Measurements from ENCODE around the gene ACAD8. TPM values are rescaled to one million over a fixed set of nuclear protein-coding genes. Genes with fewer than 3 reads are reported as not detected.
"Not testable (repeated sequence)": the region's sequence is repeated elsewhere in the genome, so short reads cannot be mapped to it uniquely, and the experiment has no call there.

ACAD8 gene
- total RNA-seq, 1 donor from 2014 or later: 24.5 TPM

DNA sequence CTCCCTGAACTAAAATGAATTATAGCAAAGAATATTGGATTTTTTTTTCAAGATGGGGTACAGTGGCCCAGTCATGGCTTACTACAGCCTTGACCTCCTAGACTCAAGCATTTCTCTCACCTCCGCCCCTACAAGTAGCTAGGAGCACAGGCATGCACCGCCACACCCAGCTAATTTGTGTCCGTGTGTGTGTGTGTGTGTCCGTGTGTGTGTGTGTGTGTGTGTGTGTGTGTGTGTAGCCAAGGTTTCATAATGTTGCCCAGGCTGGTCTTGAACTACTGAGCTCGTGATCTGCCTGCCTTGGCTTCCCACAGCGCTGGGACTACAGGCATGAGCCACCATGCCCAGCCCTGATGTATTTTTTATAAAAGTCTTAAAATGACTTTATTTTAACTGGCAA, 12.8 kb upstream of the ACAD8 start:
- no peak for DNase-seq

- no peak for DNase-seq
Observed at GRCh38 chr11:134242376-134242775, 11.0 kb upstream of the ACAD8 start.

- DNase-seq: no peak
Observed at GRCh38 chr11:134243913-134244312, 9.5 kb upstream of the ACAD8 start.

- DNase-seq: peak; percentile 68
Observed at GRCh38 chr11:134244593-134244992, 8.8 kb upstream of the ACAD8 start.

GRCh38 chr11:134245434-134245833, 7.9 kb upstream of the ACAD8 start:
- no peak for DNase-seq

- no peak for DNase-seq
Observed at GRCh38 chr11:134246100-134246499, 7.3 kb upstream of the ACAD8 start.

- no peak for DNase-seq
Observed at GRCh38 chr11:134246678-134247077, 6.7 kb upstream of the ACAD8 start.

GRCh38 chr11:134248910-134249480, 4.4 kb upstream of the ACAD8 start:
- DNase-seq: no peak

GRCh38 chr11:134250246-134250645, 3.1 kb upstream of the ACAD8 start:
- DNase-seq: no peak

DNA sequence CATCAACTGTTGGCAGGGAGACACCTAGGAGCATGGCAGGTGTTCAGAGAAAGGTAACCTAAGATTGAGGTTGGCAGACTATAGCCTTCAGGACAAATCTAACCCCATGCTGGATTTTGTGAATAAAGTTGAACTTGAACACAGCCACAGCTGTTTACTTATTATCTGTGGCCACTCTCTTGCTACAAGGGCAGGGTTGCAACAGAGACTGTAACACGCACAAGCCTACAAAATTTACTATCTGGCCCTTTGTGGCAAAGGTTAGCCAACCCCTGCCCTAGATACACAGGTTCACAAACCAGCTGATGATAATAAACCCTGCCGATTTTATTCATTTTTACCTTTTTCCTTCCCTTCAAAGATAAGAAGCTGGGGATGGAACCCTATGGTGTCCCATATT, 2.7 kb upstream of the ACAD8 start:
- no peak for DNase-seq

DNA sequence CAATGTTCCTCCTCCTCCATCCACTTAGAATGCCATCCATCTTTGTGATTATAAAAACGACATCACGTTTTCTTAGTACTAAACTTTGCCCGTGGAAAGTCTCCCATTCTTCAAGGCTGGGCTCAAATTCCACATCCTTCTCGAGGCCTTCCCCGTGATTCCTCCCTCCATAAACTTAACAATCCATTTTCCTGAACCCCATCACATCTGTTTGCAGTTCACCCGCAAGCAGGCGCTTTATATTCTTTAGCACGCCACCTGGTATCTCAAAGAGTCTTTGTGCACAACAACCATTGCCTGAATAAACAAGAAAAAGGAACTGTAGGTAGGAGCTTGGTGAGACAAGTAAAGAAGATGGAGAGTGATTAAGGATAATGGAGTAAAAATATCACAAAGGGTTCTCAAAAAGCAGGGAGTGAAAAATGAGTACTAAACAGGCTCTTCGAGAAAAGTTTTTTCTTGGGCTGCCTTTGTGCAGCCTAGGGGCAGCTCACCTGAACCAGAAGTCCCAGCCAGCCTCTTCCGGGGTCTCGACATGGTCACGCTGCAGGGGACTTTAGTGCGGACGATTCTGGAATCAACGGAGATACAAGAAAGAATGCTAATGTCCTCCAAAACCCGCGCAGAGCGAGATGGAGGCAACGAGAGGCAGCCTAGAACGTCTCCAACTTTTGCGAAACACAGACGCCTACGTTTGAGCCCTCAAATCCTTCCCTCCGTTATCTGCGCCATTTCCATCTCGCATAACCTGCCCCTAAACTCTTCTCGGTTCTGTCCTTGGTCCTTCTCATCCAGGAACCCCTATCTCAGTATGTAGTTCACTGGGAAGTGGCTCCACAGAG, 801 bp upstream of the ACAD8 start:
- DNase-seq: no peak

DNA sequence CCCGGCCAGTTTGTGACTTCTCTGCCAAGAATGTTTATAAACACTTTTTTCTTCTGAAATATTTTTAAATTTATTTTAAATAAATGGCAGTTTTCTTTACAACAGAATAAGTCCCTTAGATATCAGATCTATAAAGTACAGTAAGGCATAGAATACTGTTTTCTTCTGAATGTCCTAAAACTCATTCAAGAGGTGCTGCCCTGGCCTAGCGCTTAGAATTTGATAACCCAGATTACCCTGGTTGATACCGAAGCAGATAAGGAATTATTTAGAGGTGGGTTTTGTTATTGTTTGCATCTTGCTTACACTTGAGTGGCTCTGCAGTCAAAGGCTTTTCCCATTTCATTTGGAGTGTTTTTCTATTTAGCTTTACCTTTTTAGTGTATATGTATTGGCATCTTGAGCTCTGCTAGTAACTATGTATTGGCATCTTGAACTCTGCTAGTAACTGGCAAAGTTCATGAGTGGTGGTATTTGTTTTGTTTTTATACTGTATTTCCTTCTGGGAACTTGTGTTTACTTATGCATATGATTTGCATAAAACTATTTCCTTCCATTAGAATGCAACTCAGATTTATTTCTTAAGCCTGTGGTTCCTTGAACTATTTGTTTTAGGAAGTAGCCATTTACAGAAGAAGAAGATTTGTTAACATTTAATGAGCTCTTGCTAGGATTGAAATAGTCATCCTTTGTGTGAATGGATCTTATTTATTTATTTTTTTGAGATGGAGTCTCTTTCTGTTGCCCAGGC, 1.2 kb downstream of the ACAD8 start:
- no peak for DNase-seq

DNA sequence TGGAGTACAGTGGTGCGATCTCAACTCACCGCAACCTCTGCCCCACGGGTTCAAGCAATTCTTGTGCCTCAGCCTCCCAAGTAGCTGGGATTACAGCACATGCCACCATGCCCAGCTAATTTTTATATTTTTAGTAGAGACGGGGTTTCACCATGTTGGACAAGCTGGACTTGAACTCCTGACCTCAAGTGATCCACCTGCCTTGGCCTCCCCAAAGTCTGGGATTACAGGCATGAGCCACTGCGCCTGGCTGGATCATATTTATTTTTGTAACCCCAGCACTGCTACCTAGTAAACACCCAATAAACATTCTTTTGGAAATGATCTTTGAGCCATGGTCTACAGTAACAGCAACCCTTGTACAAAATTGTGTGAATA, 1.8 kb downstream of the ACAD8 start:
- not testable (repeated sequence) for DNase-seq

- no peak for DNase-seq
Observed at GRCh38 chr11:134257101-134257500, 3.7 kb downstream of the ACAD8 start.

- DNase-seq: no peak
Observed at GRCh38 chr11:134258577-134258976, 5.2 kb downstream of the ACAD8 start.

DNA sequence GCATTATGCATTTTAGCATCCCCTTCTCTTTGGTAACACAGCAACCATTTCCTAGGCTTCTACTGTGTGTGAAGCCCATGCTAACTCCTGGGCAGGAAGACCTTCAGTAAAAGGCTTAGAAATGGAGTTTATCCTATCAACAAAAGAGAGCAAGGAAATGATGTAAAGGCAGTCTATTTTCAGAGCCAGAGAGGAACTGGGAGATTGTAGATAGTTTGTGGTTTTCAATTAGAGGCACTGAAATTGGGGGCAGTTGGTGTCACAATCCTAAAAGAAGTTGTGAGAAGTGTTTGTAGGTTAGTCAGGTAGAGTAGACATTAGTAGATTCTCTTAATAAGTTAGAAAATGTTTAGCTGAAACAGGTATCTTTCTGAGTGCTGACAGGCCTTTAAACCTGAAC, 7.1 kb downstream of the ACAD8 start:
- DNase-seq: no peak

DNA sequence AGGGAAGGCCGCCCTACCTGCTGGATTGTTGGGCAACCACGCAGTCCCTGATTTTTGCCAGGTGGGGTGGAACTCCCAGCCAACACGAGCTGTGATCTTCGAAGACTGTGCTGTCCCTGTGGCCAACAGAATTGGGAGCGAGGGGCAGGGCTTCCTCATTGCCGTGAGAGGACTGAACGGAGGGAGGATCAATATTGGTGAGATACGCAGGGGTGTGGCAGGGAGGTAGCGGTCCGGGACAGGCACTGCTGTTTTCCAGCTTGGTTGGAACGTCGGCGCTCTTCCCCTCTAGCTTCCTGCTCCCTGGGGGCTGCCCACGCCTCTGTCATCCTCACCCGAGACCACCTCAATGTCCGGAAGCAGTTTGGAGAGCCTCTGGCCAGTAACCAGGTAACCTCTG, 7.6 kb downstream of the ACAD8 start:
- DNase-seq: no peak

GRCh38 chr11:134261626-134262488, 8.5 kb downstream of the ACAD8 start:
- DNase-seq: peak; percentile 46

- DNase-seq: no peak
Observed at GRCh38 chr11:134264966-134265764, 11.8 kb downstream of the ACAD8 start.

DNA sequence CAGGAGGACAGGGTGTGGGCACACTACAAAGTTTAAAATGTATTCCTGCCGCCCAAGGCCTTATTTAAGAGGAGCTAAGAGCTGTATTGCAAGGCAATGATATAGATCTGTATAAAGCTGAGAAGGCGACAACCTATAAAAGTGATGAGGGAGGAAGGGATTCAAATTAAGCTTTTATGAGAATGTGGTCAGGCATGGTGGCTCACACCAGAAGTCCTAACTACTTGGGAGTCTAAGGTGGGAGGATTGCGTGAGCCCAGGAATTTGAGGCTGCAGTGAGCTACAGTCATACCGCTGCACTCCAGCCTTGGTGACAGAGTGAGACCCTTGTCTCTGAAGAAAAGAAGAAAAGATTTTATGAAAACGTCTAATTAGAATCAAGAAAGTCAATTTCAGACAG, 13.1 kb downstream of the ACAD8 start:
- no peak for DNase-seq

- DNase-seq: no peak
Observed at GRCh38 chr11:134266841-134267251, 13.5 kb downstream of the ACAD8 start.

- DNase-seq: no peak
Observed at GRCh38 chr11:134267461-134267860, 14.1 kb downstream of the ACAD8 start.
